HFF-Myc (cell line): ENCODE measurements around the gene DNAJC6.
A peak's percentile ranks its signal among the peaks of the same experiment; 100 is the strongest.

Experiments used
- DNase-seq: peaks from one replicate; pipeline ENCODE4 v3.0.0-alpha.2; 2011; ENCODE audit warnings: low read depth; ENCODE audit errors: extremely low read depth
- H3K4me3 ChIP-seq: replicated peaks from 2 replicates; pipeline ENCODE4 v1.5.1; 2011; ENCODE audit warnings: low read depth, mild to moderate bottlenecking, control low read depth, low read length
- CTCF ChIP-seq: IDR thresholded peaks from 2 replicates; pipeline ENCODE4 v1.5.1; 2012; ENCODE audit warnings: mild to moderate bottlenecking, low read depth, low read length, control low read depth; ENCODE audit errors: missing control alignments

Gene DNAJC6

DNA sequence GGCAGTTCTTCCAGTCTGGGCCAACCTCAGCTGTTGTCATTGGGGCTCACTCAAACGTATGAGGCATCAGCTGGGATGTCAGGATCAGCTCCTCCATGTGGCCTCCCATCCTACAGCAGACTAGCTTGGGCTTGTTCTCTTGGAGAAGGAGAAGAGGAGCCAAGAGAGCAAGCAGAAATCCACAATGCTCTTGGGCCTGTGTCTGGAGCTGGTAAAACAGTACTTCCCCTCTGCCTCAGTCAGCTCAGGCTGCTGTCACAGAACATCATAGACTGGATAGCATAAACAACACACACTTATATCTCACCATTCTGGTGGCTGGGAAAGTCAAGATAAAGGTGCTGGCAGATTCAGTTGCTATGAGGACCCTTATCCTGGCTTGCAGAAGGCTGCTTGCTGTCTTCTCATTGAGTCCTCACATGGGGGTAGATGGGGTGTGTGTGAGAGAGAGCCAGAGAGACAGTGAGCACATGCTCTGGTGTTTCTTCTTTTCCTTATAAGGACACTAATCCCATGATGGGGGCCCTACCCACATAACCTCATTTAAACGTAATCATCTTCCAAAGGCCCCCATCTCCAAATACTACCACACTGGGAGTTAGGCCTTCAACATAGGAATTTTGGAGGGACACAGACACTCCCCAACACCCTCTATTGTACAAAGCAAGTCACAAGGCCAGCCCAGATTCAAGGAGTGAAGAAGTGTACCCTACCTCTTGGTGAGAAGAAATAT is 16.3 kb upstream of the DNAJC6 start:
- no peak for DNase-seq
- H3K4me3 ChIP-seq = no peak overlapping the region

DNA sequence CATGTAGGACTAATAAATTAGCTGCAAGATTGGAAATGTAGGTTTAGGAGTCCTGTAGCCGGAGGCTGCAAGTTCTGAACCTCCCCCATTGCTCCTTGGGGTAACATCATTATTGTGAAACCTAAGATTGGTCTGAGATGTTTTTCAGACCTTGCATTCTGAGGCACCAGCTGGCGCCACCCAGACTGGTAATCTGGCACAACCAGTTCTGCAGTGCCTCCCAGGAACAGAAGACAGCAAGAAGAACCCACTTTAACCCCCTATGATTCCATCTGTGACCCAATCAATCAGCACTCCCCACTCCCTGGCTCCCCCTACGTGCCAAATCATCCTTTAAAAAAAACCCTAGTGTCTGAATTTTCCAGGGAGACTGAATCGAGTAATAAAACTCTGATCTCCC is 11.6 kb upstream of the DNAJC6 start:
- no peak for TF ChIP-seq CTCF
- no peak for DNase-seq
- H3K4me3 ChIP-seq = no peak overlapping the region

More for the DNA sequence above, 16.3 kb upstream of the DNAJC6 start:
- TF ChIP-seq CTCF = no peak

- TF ChIP-seq CTCF = no peak
- H3K4me3 ChIP-seq = no peak overlapping the region
- no peak for DNase-seq
These were observed 10.0 kb upstream of the DNAJC6 start for GRCh38 chr1:65299328-65299727.

DNA sequence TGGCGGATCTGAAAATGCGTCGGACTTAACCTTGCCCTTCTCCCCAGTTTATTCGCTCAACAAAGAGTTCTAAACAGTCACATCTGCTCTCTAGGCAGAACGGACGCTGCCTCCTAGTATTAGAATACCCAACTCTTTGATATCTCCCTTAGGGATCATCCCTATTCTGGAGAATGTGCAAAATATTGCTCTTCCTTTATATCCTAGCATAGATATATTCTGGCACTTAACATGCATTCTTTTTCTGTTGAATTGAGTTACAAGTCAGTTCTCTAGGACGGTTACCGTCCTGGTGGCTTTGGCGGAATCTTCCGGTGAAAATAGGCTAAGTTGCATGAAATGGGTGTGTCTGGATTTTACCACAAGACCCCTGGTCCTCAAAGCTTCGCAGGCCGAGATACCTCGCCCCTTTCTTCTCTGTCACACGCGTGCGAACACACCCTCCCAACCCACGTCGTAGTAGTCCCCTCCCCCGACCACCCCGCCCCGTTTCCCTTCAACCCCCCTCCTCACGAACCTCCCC is 501 bp upstream of the DNAJC6 start:
- TF ChIP-seq CTCF = no peak
- no peak for DNase-seq
- H3K4me3 ChIP-seq = peak overlapping the region; percentile 42

GRCh38 chr1:65310078-65310587 is 790 bp downstream of the DNAJC6 start:
- H3K4me3 ChIP-seq = peak overlapping the region; percentile 42
- no peak for DNase-seq
- TF ChIP-seq CTCF = no peak

GRCh38 chr1:65311760-65312159 is 2.4 kb downstream of the DNAJC6 start:
- H3K4me3 ChIP-seq = no peak overlapping the region
- DNase-seq = no peak
- TF ChIP-seq CTCF = no peak
